GM20431 (cell line): ENCODE data around the gene BAIAP2L1.
"Not testable (repeated sequence)": the region's sequence is repeated elsewhere in the genome, so short reads cannot be mapped to it uniquely, and the experiment has no call there.

Experiments
- in situ Hi-C: fragments of 300-500 bp; cut with MseI, MboI; formaldehyde crosslinking; loops from one replicate; pipeline ENCODE4 v1.15.0; 2020; ENCODE audit warnings: low sequenced_read_pairs; ENCODE audit not compliant: unreplicated experiment

Gene BAIAP2L1

GRCh38 chr7:98400542-98401340, at the start of gene BAIAP2L1:
TSS of gene BAIAP2L1 (minus strand) at chr7:98401090. CDS start at chr7:98400852, 238 bp downstream.
- in situ Hi-C loops = no loop called here

- in situ Hi-C loops = no loop called here
Observed at GRCh38 chr7:98448766-98449165, 47.9 kb upstream of the BAIAP2L1 start.

DNA sequence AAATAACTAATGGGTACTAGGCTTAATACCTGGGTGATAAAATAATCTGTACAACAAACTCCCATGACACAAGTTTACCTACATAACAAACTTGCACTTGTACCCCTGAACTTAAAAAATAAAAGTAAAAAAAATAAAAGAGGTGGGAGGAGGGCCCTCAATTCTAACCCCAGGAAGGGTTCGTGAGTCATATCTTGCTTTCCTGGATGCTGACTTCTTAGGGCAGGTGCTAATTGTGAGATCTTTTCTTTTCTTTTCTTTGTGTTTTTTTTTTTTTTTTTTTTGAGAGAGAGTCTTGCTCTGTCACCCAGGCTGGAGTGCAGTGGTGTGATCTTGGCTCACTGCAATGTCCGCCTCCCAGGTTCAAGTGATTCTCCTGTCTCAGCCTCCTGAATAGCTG, 40.1 kb upstream of the BAIAP2L1 start:
- in situ Hi-C loops = not testable (repeated sequence)

DNA sequence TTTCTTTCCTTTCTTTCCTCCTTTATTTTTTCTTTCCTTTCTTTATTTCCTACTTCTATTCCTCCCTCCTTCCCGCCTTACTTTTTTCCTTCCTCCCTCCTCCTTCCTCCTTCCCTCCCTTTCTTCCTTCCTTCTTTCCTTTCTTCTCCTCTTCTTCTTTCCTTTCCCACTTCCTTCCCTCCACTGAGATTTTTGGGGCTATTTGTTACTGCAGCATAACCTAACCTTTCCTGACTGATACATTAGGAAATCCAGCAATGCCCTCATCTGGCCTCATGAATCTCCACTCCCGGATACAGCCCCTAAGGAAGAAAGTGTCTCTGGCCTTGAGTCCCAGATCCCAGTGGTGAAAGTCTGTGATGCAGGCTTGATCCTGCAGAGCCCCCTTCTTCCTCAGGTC, 38.6 kb upstream of the BAIAP2L1 start:
- in situ Hi-C loops = loop anchor here (10.0 kb wide), 2 partner anchors 305 to 395 kb away; no protein-coding TSS in a partner anchor

GRCh38 chr7:98434087-98434486, 33.2 kb upstream of the BAIAP2L1 start:
- in situ Hi-C loops = loop anchor here (10.0 kb wide), 2 partner anchors 311 to 401 kb away; no protein-coding TSS in a partner anchor

GRCh38 chr7:98429799-98430198, 28.9 kb upstream of the BAIAP2L1 start:
- in situ Hi-C loops = loop anchor here (10.0 kb wide), 2 partner anchors 315 to 405 kb away; no protein-coding TSS in a partner anchor

- in situ Hi-C loops = no loop called here
Observed at GRCh38 chr7:98423043-98423442, 22.2 kb upstream of the BAIAP2L1 start.

- in situ Hi-C loops = no loop called here
Observed at GRCh38 chr7:98420966-98421612, 20.2 kb upstream of the BAIAP2L1 start.

DNA sequence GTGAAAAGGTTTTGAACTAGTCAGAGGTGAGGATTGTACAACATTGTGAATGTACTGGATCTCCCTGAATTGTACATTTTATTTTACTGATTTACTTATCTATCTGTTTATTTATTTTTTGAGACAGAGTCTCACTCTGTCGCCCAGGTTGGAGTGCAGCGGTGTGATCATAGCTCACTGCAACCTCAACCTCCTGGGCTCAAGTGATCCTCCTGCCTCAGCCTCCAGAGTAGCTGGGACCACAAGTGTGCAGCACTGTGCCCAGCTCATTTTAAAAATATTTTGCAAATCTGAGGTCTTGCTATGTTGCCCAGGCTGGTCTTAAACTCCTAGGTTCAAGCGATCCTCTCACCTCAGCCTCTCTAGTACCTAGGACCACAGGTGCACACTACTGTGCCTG, 19.1 kb upstream of the BAIAP2L1 start:
- in situ Hi-C loops = not testable (repeated sequence)

GRCh38 chr7:98419316-98419691, 18.4 kb upstream of the BAIAP2L1 start:
- in situ Hi-C loops = not testable (repeated sequence)

DNA sequence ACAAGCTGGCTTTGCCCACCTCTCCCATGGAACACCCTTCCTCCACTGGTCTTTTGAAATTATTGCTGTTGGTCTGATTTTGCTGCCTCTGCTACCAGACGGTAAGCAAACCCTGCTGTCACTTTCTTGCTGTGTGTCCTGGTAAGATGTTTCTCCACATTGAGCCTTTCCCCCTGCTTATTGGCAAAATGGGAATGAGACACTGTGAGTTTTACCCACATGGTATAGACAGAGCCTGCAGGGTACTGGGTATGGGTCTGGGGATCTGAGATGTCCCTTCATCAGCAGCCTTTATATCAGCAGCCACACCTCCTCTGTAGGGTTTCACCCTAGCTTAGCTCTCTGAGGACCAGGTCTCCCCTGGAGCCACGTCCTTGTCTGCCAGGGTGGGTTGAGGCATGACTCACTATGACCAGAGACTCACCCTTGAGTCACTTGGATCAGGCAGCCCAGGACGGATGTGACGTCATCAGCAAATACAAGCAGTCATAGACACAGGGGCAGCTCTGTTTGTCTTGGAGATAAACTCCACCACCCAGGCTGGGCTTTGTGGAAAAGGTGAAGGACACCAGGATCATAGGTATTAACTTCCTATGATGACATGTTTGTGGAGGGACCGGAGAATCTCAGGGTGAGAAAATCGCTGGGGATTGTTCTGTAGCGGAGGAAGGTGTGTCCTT, 17.9 kb upstream of the BAIAP2L1 start:
- in situ Hi-C loops = no loop called here

DNA sequence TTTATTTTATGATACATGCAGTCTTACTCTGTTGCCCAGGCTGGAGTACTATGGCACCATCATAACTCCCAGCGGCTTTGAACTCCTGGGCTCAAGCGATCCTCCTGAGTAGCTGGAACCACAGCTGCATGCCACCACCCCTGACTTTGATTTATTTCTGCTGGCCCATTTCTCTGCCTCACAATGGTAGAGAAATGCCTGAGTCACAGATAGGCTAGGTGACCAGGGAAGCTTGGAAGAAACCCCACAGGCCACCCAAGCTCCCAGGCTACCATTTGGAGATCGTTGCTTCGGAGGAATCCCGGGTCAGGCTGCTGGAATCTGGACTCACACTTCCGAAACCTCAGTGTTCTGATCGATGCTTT, 17.4 kb upstream of the BAIAP2L1 start:
- in situ Hi-C loops = no loop called here

DNA sequence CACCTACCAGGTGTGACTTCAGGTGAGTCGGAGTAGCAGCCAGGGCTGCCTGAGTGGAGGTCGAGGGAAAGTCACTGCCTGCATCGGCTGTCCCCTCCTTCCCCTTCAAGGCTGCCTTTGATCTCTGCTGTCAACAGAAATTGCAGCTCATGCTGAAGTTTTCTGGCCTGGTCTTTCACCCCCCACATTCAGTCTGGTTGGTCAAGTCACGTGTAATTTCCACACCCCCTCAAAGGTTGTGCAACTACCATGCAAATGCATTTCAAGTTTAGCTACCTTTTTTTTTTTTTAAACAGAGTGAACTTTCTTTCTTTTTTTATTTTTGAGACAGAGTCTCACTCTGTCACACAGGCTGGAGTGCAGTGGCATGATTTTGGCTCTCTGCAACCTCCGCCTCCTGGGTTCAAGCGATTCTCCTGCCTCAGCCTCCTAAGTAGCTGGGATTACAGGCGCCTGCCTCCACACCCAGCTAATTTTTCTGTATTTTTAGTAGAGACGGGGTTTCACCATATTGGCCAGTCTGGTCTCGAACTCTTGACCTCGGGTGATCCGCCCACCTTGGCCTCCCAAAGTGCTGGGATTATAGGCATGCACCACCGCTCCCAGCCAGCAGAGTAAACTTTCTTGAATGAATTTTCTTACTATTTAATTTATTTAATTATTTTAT, 16.8 kb upstream of the BAIAP2L1 start:
- in situ Hi-C loops = not testable (repeated sequence)

- in situ Hi-C loops = no loop called here
Observed at GRCh38 chr7:98414205-98414900, 13.5 kb upstream of the BAIAP2L1 start.

DNA sequence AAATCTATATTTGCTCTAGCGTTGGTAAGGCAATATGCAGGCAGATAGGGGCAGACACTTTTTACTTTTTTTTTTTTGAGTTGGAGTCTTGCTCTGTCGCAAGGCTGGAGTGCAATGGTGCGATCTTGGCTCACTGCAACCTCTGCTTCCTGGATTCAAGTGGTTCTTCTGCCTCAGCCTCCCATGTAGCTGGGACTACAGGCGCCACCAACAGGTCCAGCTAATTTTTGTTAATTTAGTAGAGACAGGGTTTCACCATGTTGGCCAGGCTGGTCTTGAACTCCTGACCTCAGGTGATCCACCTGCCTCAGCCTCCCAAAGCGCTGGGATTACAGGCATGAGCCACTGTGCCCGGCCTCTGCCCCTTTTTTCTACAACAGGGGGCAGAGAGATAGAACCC, 12.8 kb upstream of the BAIAP2L1 start:
- in situ Hi-C loops = not testable (repeated sequence)

- in situ Hi-C loops = no loop called here
Observed at GRCh38 chr7:98409843-98410242, 9.0 kb upstream of the BAIAP2L1 start.

- in situ Hi-C loops = not testable (repeated sequence)
Observed at GRCh38 chr7:98408146-98408545, 7.3 kb upstream of the BAIAP2L1 start.

GRCh38 chr7:98406827-98407226, 5.9 kb upstream of the BAIAP2L1 start:
- in situ Hi-C loops = no loop called here

DNA sequence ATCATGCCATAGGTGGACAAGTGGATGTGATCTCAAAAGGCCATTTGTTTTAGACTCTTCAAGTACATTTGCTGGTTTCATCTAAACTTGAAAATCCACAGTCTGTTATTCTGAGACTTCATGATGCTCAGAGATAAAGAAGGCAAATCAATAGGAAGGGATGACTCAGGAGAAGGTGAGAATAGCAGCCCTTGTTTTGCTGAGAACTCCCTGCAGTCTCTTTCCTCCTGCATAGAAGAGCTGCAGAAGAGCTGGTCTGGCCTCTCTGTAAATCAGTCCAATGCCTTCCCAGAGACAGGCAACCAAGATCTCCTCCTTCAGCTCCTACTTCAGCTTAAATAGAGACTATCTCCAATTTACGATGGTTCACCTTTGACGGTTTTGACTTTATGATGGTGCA, 4.0 kb upstream of the BAIAP2L1 start:
- in situ Hi-C loops = no loop called here
